Neural progenitor cell (in vitro differentiated cells): ENCODE measurements around the gene NSUN4. TPM values are rescaled to one million over a fixed set of nuclear protein-coding genes. Genes with fewer than 3 reads are reported as not detected.
"Not testable (repeated sequence)": the region's sequence is repeated elsewhere in the genome, so short reads cannot be mapped to it uniquely, and the experiment has no call there.

Experiments
- DNase-seq: peaks from one replicate; pipeline ENCODE4 v3.0.0-alpha.2; 2016; ENCODE audit warnings: low spot score
- H2AFZ ChIP-seq: fragments of 200-600 bp; sonication (generic); replicated peaks from 2 replicates; pipeline ENCODE4 v1.6.1; 2016; ENCODE audit warnings: antibody characterized with exemption
- H3F3A ChIP-seq: fragments of 200-600 bp; sonication (generic); 2 replicates; pipeline ENCODE4 v1.6.1; 2016; ENCODE audit warnings: antibody characterized with exemption, low read depth
- H3K27ac ChIP-seq: fragments of 200-600 bp; sonication (generic); 2 replicates; pipeline ENCODE4 v1.5.1; 2016; ENCODE audit warnings: mild to moderate bottlenecking
- H3K27me3 ChIP-seq: fragments of 200-600 bp; sonication (generic); 2 replicates; pipeline ENCODE4 v1.6.1; 2016; ENCODE audit warnings: mild to moderate bottlenecking, moderate library complexity
- H3K36me3 ChIP-seq: fragments of 200-600 bp; sonication (generic); 2 replicates; pipeline ENCODE4 v1.5.1; 2016
- H3K4me1 ChIP-seq: fragments of 200-600 bp; sonication (generic); 2 replicates; pipeline ENCODE4 v1.6.1; 2016; ENCODE audit warnings: mixed run types
- H3K4me2 ChIP-seq: fragments of 200-600 bp; sonication (generic); 2 replicates; pipeline ENCODE4 v1.6.1; 2016
- H3K4me3 ChIP-seq: fragments of 200-600 bp; sonication (generic); 2 replicates; pipeline ENCODE4 v1.5.1; 2016
- H3K79me2 ChIP-seq: fragments of 200-600 bp; sonication (generic); 2 replicates; pipeline ENCODE4 v1.6.1; 2016; ENCODE audit warnings: low read depth
- H3K9ac ChIP-seq: fragments of 200-600 bp; sonication (generic); 2 replicates; pipeline ENCODE4 v1.6.1; 2016
- H3K9me3 ChIP-seq: fragments of 200-600 bp; sonication (generic); 2 replicates; pipeline ENCODE4 v1.5.1; 2016; ENCODE audit warnings: low read depth
- H4K20me1 ChIP-seq: fragments of 200-600 bp; sonication (generic); 2 replicates; pipeline ENCODE4 v1.6.1; 2016; ENCODE audit warnings: low read depth
- H3K27ac Mint-ChIP-seq: 3 replicates; pipeline ENCODE4 v1.8.0; 2021; ENCODE audit warnings: mixed read lengths
- H3K27me3 Mint-ChIP-seq: 2 replicates; pipeline ENCODE4 v1.8.0; 2022; ENCODE audit warnings: low read depth, mild to moderate bottlenecking, inconsistent platforms, moderate library complexity, mixed read lengths; ENCODE audit not compliant: insufficient read depth
- H3K36me3 Mint-ChIP-seq: 3 replicates; pipeline ENCODE4 v1.8.0; 2021; ENCODE audit warnings: mixed read lengths
- H3K4me1 Mint-ChIP-seq: 3 replicates; pipeline ENCODE4 v1.8.0; 2021; ENCODE audit warnings: mixed read lengths
- H3K4me3 Mint-ChIP-seq: 3 replicates; pipeline ENCODE4 v1.8.0; 2021; ENCODE audit warnings: mild to moderate bottlenecking, moderate library complexity, mixed read lengths
- H3K9me3 Mint-ChIP-seq: 3 replicates; pipeline ENCODE4 v1.8.0; 2020; ENCODE audit warnings: mixed read lengths
- CTCF ChIP-seq: fragments of 200-600 bp; sonication (generic); IDR thresholded peaks from 2 replicates; pipeline ENCODE4 v1.5.1; 2017; ENCODE audit warnings: antibody characterized with exemption, mild to moderate bottlenecking
- EZH2 ChIP-seq: fragments of 200-600 bp; sonication (generic); IDR thresholded peaks from 2 replicates; pipeline ENCODE4 v1.6.1; 2017; ENCODE audit warnings: antibody characterized with exemption, mild to moderate bottlenecking, moderate library complexity
- EZH2phosphoT487 ChIP-seq: fragments of 200-600 bp; sonication (generic); IDR thresholded peaks from 2 replicates; pipeline ENCODE4 v1.6.1; 2017; ENCODE audit warnings: antibody characterized with exemption
- total RNA-seq: library from RNA; depleted of rRNA; stranded (reverse); fragments of >200 nt; gene quantifications from 2 replicates; pipeline ENCODE4 v1.2.3, GENCODE V29; 2015; ENCODE audit warnings: low replicate concordance

Gene NSUN4
- total RNA-seq, 1 donor from 2014 or later, result 12.4 TPM

- TF ChIP-seq EZH2 (no peak), CTCF (no peak), EZH2phosphoT487 (no peak)
- Histone ChIP-seq H3K9ac (no peak overlapping the region), H3K27me3 (no peaks in the 10 kb centered on the region), H3K27ac (no peak overlapping the region), H3K4me2 (no peak overlapping the region), H2AFZ (no peak overlapping the region), H3F3A (peaks cover 6% of the 10 kb centered on the region), H3K4me1 (no peaks in the 10 kb centered on the region), H3K4me3 (no peak overlapping the region), H4K20me1 (no peaks in the 10 kb centered on the region), H3K36me3 (peaks cover 12% of the 10 kb centered on the region), H3K79me2 (no peaks in the 10 kb centered on the region), H3K9me3 (no peaks in the 10 kb centered on the region)
- Mint-ChIP-seq H3K4me3 (no peak overlapping the region), H3K9me3 (no peaks in the 10 kb centered on the region), H3K27ac (no peak overlapping the region), H3K36me3 (peaks cover 31% of the 10 kb centered on the region), H3K27me3 (peaks cover 4% of the 10 kb centered on the region), H3K4me1 (no peaks in the 10 kb centered on the region)
- no peak for DNase-seq
These were observed 11.8 kb downstream of the NSUN4 start for GRCh38 chr1:46352363-46352762.

GRCh38 chr1:46355920-46356319 lies 15.3 kb downstream of the NSUN4 start:
- H3K4me2 ChIP-seq, H3K27me3 Mint-ChIP-seq, H3K4me1 ChIP-seq, H3F3A ChIP-seq, H4K20me1 ChIP-seq, H3K9me3 ChIP-seq, H3K9ac ChIP-seq, H3K79me2 ChIP-seq, DNase-seq, H2AFZ ChIP-seq, H3K4me3 ChIP-seq, H3K27ac Mint-ChIP-seq, H3K9me3 Mint-ChIP-seq, H3K27me3 ChIP-seq, H3K27ac ChIP-seq, H3K4me3 Mint-ChIP-seq, H3K36me3 ChIP-seq, H3K4me1 Mint-ChIP-seq: not testable (repeated sequence)
- peaks cover 24% of the 10 kb centered on the region for H3K36me3 Mint-ChIP-seq

- Histone ChIP-seq H3K36me3 (no peaks in the 10 kb centered on the region), H2AFZ (no peak overlapping the region), H3F3A (peaks cover 23% of the 10 kb centered on the region), H4K20me1 (peaks cover 12% of the 10 kb centered on the region), H3K9me3 (no peaks in the 10 kb centered on the region), H3K9ac (no peak overlapping the region), H3K4me2 (peak overlapping the region; percentile 72), H3K79me2 (no peaks in the 10 kb centered on the region), H3K27me3 (no peaks in the 10 kb centered on the region), H3K4me1 (peaks cover 23% of the 10 kb centered on the region), H3K27ac (peak overlapping the region; percentile 79), H3K4me3 (no peak overlapping the region)
- H3K36me3 Mint-ChIP-seq, result peaks cover 29% of the 10 kb centered on the region
- no peak overlapping the region for H3K4me3 Mint-ChIP-seq
- peaks cover 8% of the 10 kb centered on the region for H3K4me1 Mint-ChIP-seq
- peak; percentile 4 for DNase-seq
- no peaks in the 10 kb centered on the region for H3K27me3 Mint-ChIP-seq
- no peaks in the 10 kb centered on the region for H3K9me3 Mint-ChIP-seq
- H3K27ac Mint-ChIP-seq, result no peak overlapping the region
- TF ChIP-seq CTCF (no peak), EZH2phosphoT487 (no peak), EZH2 (no peak)
These were observed 21.6 kb downstream of the NSUN4 start for GRCh38 chr1:46362158-46362557.

GRCh38 chr1:46363121-46363520 lies 22.5 kb downstream of the NSUN4 start:
- Histone ChIP-seq H3K9ac (no peak overlapping the region), H3K4me1 (peaks cover 23% of the 10 kb centered on the region), H2AFZ (no peak overlapping the region), H3K4me2 (peak overlapping the region; percentile 72), H3K9me3 (no peaks in the 10 kb centered on the region), H3F3A (peaks cover 23% of the 10 kb centered on the region), H4K20me1 (peaks cover 12% of the 10 kb centered on the region), H3K27me3 (no peaks in the 10 kb centered on the region), H3K27ac (peak overlapping the region; percentile 79), H3K36me3 (no peaks in the 10 kb centered on the region), H3K79me2 (no peaks in the 10 kb centered on the region), H3K4me3 (no peak overlapping the region)
- Mint-ChIP-seq H3K27me3 (no peaks in the 10 kb centered on the region), H3K36me3 (peaks cover 26% of the 10 kb centered on the region), H3K4me1 (peaks cover 8% of the 10 kb centered on the region), H3K9me3 (no peaks in the 10 kb centered on the region), H3K4me3 (no peak overlapping the region), H3K27ac (no peak overlapping the region)
- peak; percentile 11 for DNase-seq
- no peak for TF ChIP-seq CTCF
- TF ChIP-seq EZH2phosphoT487, result no peak
- TF ChIP-seq EZH2, result no peak
